OCI-LY3 (cell line): ENCODE results near the gene ROBO2.

Source experiments
- H2AFZ ChIP-seq: fragments of 200-600, 300-600 bp; shearing (Covaris generic); 2 replicates; pipeline ENCODE4 v1.6.0; 2014; ENCODE audit warnings: antibody characterized with exemption, low read depth, low read length
- H3K27ac ChIP-seq: fragments of 200-600, 300-600 bp; sonication (generic); 2 replicates; pipeline ENCODE4 v1.5.1; 2014; ENCODE audit warnings: mild to moderate bottlenecking, low read length, moderate library complexity, mixed read lengths
- H3K27me3 ChIP-seq: fragments of 200-600, 300-600 bp; sonication (generic); 2 replicates; pipeline ENCODE4 v1.6.1; 2014; ENCODE audit warnings: low read depth, low read length, mixed read lengths
- H3K36me3 ChIP-seq: fragments of 200-600, 300-600 bp; sonication (generic); replicated peaks from 2 replicates; pipeline ENCODE3; 2014; ENCODE audit warnings: low read depth, low read length, mixed read lengths
- H3K4me1 ChIP-seq: fragments of 300-600, 200-600 bp; sonication (generic); 2 replicates; pipeline ENCODE4 v1.6.1; 2014; ENCODE audit warnings: low read length, mixed read lengths
- H3K4me2 ChIP-seq: fragments of 200-600, 300-600 bp; sonication (generic); 2 replicates; pipeline ENCODE4 v1.6.1; 2014; ENCODE audit warnings: low read length, mixed read lengths
- H3K4me3 ChIP-seq: fragments of 300-600, 200-600 bp; sonication (generic); 2 replicates; pipeline ENCODE4 v1.5.1; 2014; ENCODE audit warnings: antibody characterized with exemption, mild to moderate bottlenecking, low read length, moderate library complexity
- H3K79me2 ChIP-seq: fragments of 300-600, 200-600 bp; shearing (Covaris generic); 2 replicates; pipeline ENCODE4 v1.6.1; 2014; ENCODE audit warnings: mild to moderate bottlenecking, low read length, mixed read lengths
- H3K9ac ChIP-seq: fragments of 300-600, 200-600 bp; shearing (Covaris generic); 2 replicates; pipeline ENCODE4 v1.6.0; 2014; ENCODE audit warnings: mild to moderate bottlenecking, low read length, moderate library complexity
- H3K9me3 ChIP-seq: fragments of 200-600, 300-600 bp; shearing (Covaris generic); 2 replicates; pipeline ENCODE4 v1.6.1; 2014; ENCODE audit warnings: low read length, mixed read lengths; ENCODE audit not compliant: insufficient read depth
- H4K20me1 ChIP-seq: fragments of 200-600, 300-600 bp; sonication (generic); 2 replicates; pipeline ENCODE4 v1.6.1; 2016; ENCODE audit warnings: low read length, mixed read lengths; ENCODE audit not compliant: insufficient read depth
- EZH2phosphoT487 ChIP-seq: fragments of 200-600 bp; shearing (Covaris generic); IDR thresholded peaks from 2 replicates; pipeline ENCODE4 v1.6.1; 2018; ENCODE audit warnings: antibody characterized with exemption, mixed run types, low read depth
- TF ChIP-seq, protein P1 (sequence below): fragments of 200-600, 300-600 bp; sonication (generic); IDR thresholded peaks from 2 replicates; pipeline ENCODE4 v1.5.1; 2014; ENCODE audit warnings: antibody characterized with exemption, low read length, low read depth

The ROBO2 gene

DNA sequence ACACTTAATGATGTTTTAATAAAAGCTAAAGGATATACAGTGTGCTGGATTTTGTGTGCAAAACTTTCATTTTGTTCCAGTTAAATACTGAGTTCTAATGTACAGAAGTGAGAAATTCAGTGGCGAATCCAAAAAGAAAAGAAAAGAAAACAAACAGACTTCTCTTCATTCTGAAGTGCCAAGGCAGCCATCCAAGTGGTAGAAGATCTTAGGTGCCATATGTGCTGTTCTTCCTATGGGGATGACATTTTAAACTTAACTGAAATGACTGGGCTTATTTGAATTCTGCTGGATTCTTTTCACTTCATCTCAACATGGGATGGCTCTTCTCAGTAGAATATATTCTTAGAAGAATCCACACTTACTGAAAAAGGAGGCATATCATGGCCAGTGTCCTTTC, 416.5 kb downstream of the ROBO2 start:
- no peak overlapping the region for H3K9ac ChIP-seq

DNA sequence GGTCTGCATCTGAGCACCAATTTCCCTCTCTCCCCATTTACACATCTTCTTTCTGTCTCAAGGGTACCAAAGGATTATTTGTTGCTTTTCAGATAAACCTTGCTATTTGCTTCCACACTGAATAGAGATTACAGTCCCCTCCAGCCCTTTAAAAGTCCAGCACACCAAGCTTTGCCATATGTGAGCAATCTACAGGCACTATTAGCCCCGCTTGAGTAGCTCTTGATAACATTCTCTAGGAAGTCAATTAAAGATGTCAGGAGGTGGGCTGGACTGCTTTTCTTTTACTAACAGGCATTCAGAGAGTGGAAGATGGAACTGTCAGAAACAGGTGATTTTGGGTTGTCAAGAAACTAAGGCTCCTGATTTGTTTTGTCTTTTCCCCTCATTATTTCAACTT, 417.0 kb downstream of the ROBO2 start:
- no peak overlapping the region for H2AFZ ChIP-seq
- H3K36me3 ChIP-seq, result no peaks in the 10 kb centered on the region
- H3K9ac ChIP-seq, result no peak overlapping the region
- H3K79me2 ChIP-seq, result no peaks in the 10 kb centered on the region
- no peak for TF ChIP-seq EZH2phosphoT487
- TF ChIP-seq, protein P1, sequence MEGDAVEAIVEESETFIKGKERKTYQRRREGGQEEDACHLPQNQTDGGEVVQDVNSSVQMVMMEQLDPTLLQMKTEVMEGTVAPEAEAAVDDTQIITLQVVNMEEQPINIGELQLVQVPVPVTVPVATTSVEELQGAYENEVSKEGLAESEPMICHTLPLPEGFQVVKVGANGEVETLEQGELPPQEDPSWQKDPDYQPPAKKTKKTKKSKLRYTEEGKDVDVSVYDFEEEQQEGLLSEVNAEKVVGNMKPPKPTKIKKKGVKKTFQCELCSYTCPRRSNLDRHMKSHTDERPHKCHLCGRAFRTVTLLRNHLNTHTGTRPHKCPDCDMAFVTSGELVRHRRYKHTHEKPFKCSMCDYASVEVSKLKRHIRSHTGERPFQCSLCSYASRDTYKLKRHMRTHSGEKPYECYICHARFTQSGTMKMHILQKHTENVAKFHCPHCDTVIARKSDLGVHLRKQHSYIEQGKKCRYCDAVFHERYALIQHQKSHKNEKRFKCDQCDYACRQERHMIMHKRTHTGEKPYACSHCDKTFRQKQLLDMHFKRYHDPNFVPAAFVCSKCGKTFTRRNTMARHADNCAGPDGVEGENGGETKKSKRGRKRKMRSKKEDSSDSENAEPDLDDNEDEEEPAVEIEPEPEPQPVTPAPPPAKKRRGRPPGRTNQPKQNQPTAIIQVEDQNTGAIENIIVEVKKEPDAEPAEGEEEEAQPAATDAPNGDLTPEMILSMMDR, result no peak
- H3K27me3 ChIP-seq, result no peaks in the 10 kb centered on the region
- H3K4me1 ChIP-seq, result no peaks in the 10 kb centered on the region
- no peaks in the 10 kb centered on the region for H3K9me3 ChIP-seq
- H3K4me2 ChIP-seq, result no peak overlapping the region
- no peaks in the 10 kb centered on the region for H4K20me1 ChIP-seq
- H3K27ac ChIP-seq, result no peak overlapping the region
- no peak overlapping the region for H3K4me3 ChIP-seq

More for the DNA sequence above, 416.5 kb downstream of the ROBO2 start:
- no peak for TF ChIP-seq EZH2phosphoT487
- TF ChIP-seq, protein P1, result no peak
- H4K20me1 ChIP-seq, result no peaks in the 10 kb centered on the region
- H3K4me1 ChIP-seq, result no peaks in the 10 kb centered on the region
- H3K36me3 ChIP-seq, result no peaks in the 10 kb centered on the region
- H3K4me2 ChIP-seq, result no peak overlapping the region
- H3K27ac ChIP-seq, result no peak overlapping the region
- H3K9me3 ChIP-seq, result no peaks in the 10 kb centered on the region
- H2AFZ ChIP-seq, result no peak overlapping the region
- H3K27me3 ChIP-seq, result no peaks in the 10 kb centered on the region
- no peaks in the 10 kb centered on the region for H3K79me2 ChIP-seq
- H3K4me3 ChIP-seq, result no peak overlapping the region

- Histone ChIP-seq H3K9me3 (no peaks in the 10 kb centered on the region), H3K4me3 (no peak overlapping the region), H4K20me1 (no peaks in the 10 kb centered on the region), H3K79me2 (no peaks in the 10 kb centered on the region), H3K4me1 (no peaks in the 10 kb centered on the region), H3K27ac (no peak overlapping the region), H2AFZ (no peak overlapping the region), H3K27me3 (no peaks in the 10 kb centered on the region), H3K36me3 (no peaks in the 10 kb centered on the region), H3K4me2 (no peak overlapping the region), H3K9ac (no peak overlapping the region)
- TF ChIP-seq, protein P1, result no peak
- no peak for TF ChIP-seq EZH2phosphoT487
Measured at GRCh38 chr3:77459926-77460325, 420.0 kb downstream of the ROBO2 start.

DNA sequence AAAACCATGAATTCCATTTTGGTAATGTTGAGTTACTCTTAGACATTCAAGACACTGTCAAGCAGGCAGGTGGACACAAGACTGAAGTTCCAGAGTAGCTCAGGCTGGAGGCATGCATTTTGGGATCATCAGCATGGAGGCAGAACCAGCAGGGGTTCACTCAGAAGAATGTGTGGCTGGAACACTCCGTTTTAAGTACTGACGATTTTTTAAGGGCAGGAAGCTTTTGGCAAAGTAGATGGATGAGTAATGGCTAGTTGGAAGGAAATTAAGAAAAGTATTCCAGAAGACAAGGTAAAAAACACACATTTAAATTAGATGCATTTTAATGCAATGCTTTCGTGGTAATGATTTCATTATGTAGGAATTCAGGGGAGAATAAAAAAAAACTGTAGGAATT, 420.4 kb downstream of the ROBO2 start:
- H2AFZ ChIP-seq, result no peak overlapping the region

More for the DNA sequence above, 420.4 kb downstream of the ROBO2 start:
- Histone ChIP-seq H3K4me2 (no peak overlapping the region), H3K4me3 (no peak overlapping the region), H3K9me3 (no peaks in the 10 kb centered on the region), H3K27ac (no peak overlapping the region), H3K36me3 (no peaks in the 10 kb centered on the region), H4K20me1 (no peaks in the 10 kb centered on the region), H3K79me2 (no peaks in the 10 kb centered on the region), H3K4me1 (no peaks in the 10 kb centered on the region), H3K27me3 (no peaks in the 10 kb centered on the region), H3K9ac (no peak overlapping the region)
- TF ChIP-seq, protein P1, result no peak
- no peak for TF ChIP-seq EZH2phosphoT487
